HCT116 (cell line): Measurements from ENCODE around the gene NHERF2. TPM values are rescaled to one million over a fixed set of nuclear protein-coding genes. Genes with fewer than 3 reads are reported as not detected.

Experiments
- ATAC-seq: fragments of 200-7000 bp; cut with Tn5 transposase; 2 replicates; pipeline ENCODE4 v1.9.1; 2020; ENCODE audit warnings: mild to moderate bottlenecking, moderate library complexity
- BruUV-seq: library from RNA; stranded (reverse); fragments of 400-500 nt; replicated peaks from 2 replicates; lab custom pipeline; 2021; lab: Mats Ljungman, UMichigan
- CTCF ChIA-PET: fragments of 300-600 bp; sonication (Branson Sonifier 250); formaldehyde crosslinking; loops from one replicate; lab custom pipeline; 2021; ENCODE audit warnings: antibody characterized with exemption; lab: Charles Lee
- POLR2A ChIA-PET: fragments of 300-600, 350-600 bp; sonication (Branson Sonifier 250); formaldehyde crosslinking; loops from one replicate; lab custom pipeline; 2021; ENCODE audit warnings: antibody characterized with exemption; lab: Charles Lee
- RAD21 ChIA-PET, 2 experiments: fragments of 300-600 bp; sonication (Branson Sonifier 250); formaldehyde crosslinking; loops; one replicate each; lab custom pipeline; 2023; ENCODE audit warnings: low total read pairs in 2 of 2; ENCODE audit not compliant: uncharacterized antibody in 2 of 2, unreplicated experiment in 2 of 2, low non-redundant PET in 1 of 2; lab: Charles Lee
- DNase-seq: peaks from one replicate; pipeline ENCODE4 v3.0.0-alpha.2; 2010; ENCODE audit warnings: low read depth, low spot score
- H2AFZ ChIP-seq: fragments of 200-600 bp; shearing (Covaris generic), sonication (generic); 2 replicates; pipeline ENCODE4 v1.6.1; 2017; ENCODE audit warnings: low read depth, mixed run types, mixed read lengths, antibody characterized with exemption, low read length; ENCODE audit not compliant: poor library complexity, severe bottlenecking
- H3K27ac ChIP-seq: 2 replicates; pipeline ENCODE4 v1.5.1; 2012; ENCODE audit warnings: low read depth, low read length
- H3K27me3 ChIP-seq: fragments of 200-600 bp; sonication (generic); 2 replicates; pipeline ENCODE4 v1.6.1; 2016; ENCODE audit warnings: mixed run types, low read length, mixed read lengths; ENCODE audit not compliant: insufficient read depth
- H3K36me3 ChIP-seq, 2 experiments: fragments of 200-500 bp in 1 of 2; fragments of 200-600 bp in 1 of 2; sonication (Bioruptor generic) in 1 of 2; sonication (generic) in 1 of 2; 2 replicates each; pipeline versions ENCODE4 v1.5.1 to v1.6.1; 2014 to 2016; ENCODE audit warnings: low read length in 2 of 2, inconsistent platforms in 1 of 2, mixed read lengths in 1 of 2, mixed run types in 1 of 2; ENCODE audit not compliant: insufficient read depth in 2 of 2, control insufficient read depth in 1 of 2
- H3K4me1 ChIP-seq, 2 experiments: fragments of 200-600 bp in 1 of 2; sonication (generic) in 1 of 2; 2 replicates each; pipeline versions ENCODE4 v1.5.1 to v1.6.1; 2012 to 2017; ENCODE audit warnings: low read length in 2 of 2, inconsistent platforms in 1 of 2, mild to moderate bottlenecking in 1 of 2, mixed read lengths in 1 of 2, mixed run types in 1 of 2, moderate library complexity in 1 of 2; ENCODE audit not compliant: insufficient read depth in 2 of 2, control insufficient read depth in 1 of 2
- H3K4me2 ChIP-seq: fragments of 200-600 bp; sonication (generic); 2 replicates; pipeline ENCODE4 v1.6.1; 2017; ENCODE audit warnings: mixed run types, low read length, mixed read lengths
- H3K4me3 ChIP-seq, 2 experiments: fragments of 200-600 bp in 1 of 2; sonication (generic) in 1 of 2; replicated peaks in 1 of 2; 2 replicates each; pipeline ENCODE4 v1.5.1; 2011 to 2016; ENCODE audit warnings: low read length in 2 of 2, control low read depth in 1 of 2, low read depth in 1 of 2, mild to moderate bottlenecking in 1 of 2, mixed read lengths in 1 of 2, mixed run types in 1 of 2
- H3K79me2 ChIP-seq: fragments of 200-600 bp; sonication (generic); 2 replicates; pipeline ENCODE4 v1.6.1; 2017; ENCODE audit warnings: mild to moderate bottlenecking, mixed run types, low read length, moderate library complexity, mixed read lengths; ENCODE audit not compliant: insufficient read depth
- H3K9ac ChIP-seq: fragments of 200-600 bp; sonication (generic); 2 replicates; pipeline ENCODE4 v1.6.1; 2016; ENCODE audit warnings: low read length, mixed read lengths
- H3K9me2 ChIP-seq: fragments of 200-600 bp; sonication (generic), shearing (Covaris generic); 2 replicates; pipeline ENCODE4 v1.6.1; 2017; ENCODE audit warnings: mixed run types, mild to moderate bottlenecking, moderate library complexity; ENCODE audit not compliant: insufficient read depth
- H3K9me3 ChIP-seq, 2 experiments: fragments of 200-500 bp in 1 of 2; fragments of 200-600 bp in 1 of 2; sonication (Bioruptor generic) in 1 of 2; sonication (generic) in 1 of 2; 2 replicates each; pipeline ENCODE4 v1.6.1; 2014 to 2017; ENCODE audit warnings: low read length in 2 of 2, mixed read lengths in 2 of 2, inconsistent platforms in 1 of 2, low read depth in 1 of 2, mild to moderate bottlenecking in 1 of 2, mixed run types in 1 of 2, moderate library complexity in 1 of 2; ENCODE audit not compliant: control insufficient read depth in 1 of 2, insufficient read depth in 1 of 2
- H4K20me1 ChIP-seq: fragments of 200-600 bp; sonication (generic), shearing (Covaris generic); 2 replicates; pipeline ENCODE4 v1.6.1; 2017; ENCODE audit warnings: mixed run types, mild to moderate bottlenecking, moderate library complexity; ENCODE audit not compliant: insufficient read depth
- CEBPB ChIP-seq: IDR thresholded peaks from 2 replicates; pipeline ENCODE4 v1.6.1; 2012; ENCODE audit warnings: low read depth
- EGR1 ChIP-seq: IDR thresholded peaks from 2 replicates; pipeline ENCODE4 v1.6.1; 2012; ENCODE audit warnings: low read depth
- ELF1 ChIP-seq: IDR thresholded peaks from 2 replicates; pipeline ENCODE4 v1.6.1; 2012; ENCODE audit warnings: low read depth, borderline replicate concordance
- EZH2phosphoT487 ChIP-seq: fragments of 200-600 bp; IDR thresholded peaks from 2 replicates; pipeline ENCODE4 v1.6.1; 2018; ENCODE audit warnings: antibody characterized with exemption, borderline replicate concordance
- JUND ChIP-seq: IDR thresholded peaks from 2 replicates; pipeline ENCODE4 v1.6.1; 2012
- MAX ChIP-seq: IDR thresholded peaks from 2 replicates; pipeline ENCODE4 v1.6.1; 2012
- POLR2AphosphoS5 ChIP-seq: IDR thresholded peaks from 2 replicates; pipeline ENCODE4 v1.6.1; 2011; ENCODE audit warnings: mild to moderate bottlenecking, low read depth, low read length, moderate library complexity
- RAD21 ChIP-seq: IDR thresholded peaks from 2 replicates; pipeline ENCODE4 v1.6.1; 2012; ENCODE audit warnings: low read depth, mild to moderate bottlenecking
- REST ChIP-seq: IDR thresholded peaks from 2 replicates; pipeline ENCODE4 v1.6.1; 2012; ENCODE audit warnings: low read depth
- SP1 ChIP-seq: IDR thresholded peaks from 2 replicates; pipeline ENCODE4 v1.6.1; 2012; ENCODE audit warnings: low read depth
- SRF ChIP-seq: IDR thresholded peaks from 2 replicates; pipeline ENCODE4 v1.6.1; 2012; ENCODE audit warnings: low read depth
- ZNF274 ChIP-seq: fragments of 200-500 bp; sonication (Bioruptor generic); IDR thresholded peaks from 2 replicates; pipeline ENCODE4 v1.6.1; 2014; ENCODE audit warnings: mild to moderate bottlenecking, low read depth, low read length, inconsistent platforms
- intact Hi-C: fragments of 100-400 bp; cut with micrococcal nuclease; formaldehyde crosslinking; loops from 2 replicates; pipeline ENCODE4 v1.10.0; 2022
- total RNA-seq: library from RNA; stranded (reverse); gene quantifications from one replicate; pipeline ENCODE4 v1.2.1, GENCODE V29; 2021; ENCODE audit not compliant: unreplicated experiment

Gene NHERF2
- total RNA-seq, 1 experiment from 2014 or later = 58.4 TPM

GRCh38 chr16:1991948-1992703, 34.6 kb upstream of the NHERF2 start:
- peak; percentile 61 for DNase-seq
- H3K27me3 ChIP-seq = no peaks in the 10 kb centered on the region
- peak overlapping the region; percentile 27; the same call in 1 of the 2 replicates for H3K4me2 ChIP-seq
- peaks cover 11 to 34% of the 10 kb centered on the region in 2 experiments; a peak in 3 of 4 replicates for H3K4me1 ChIP-seq
- CTCF ChIA-PET = interaction anchor here (1.6 kb wide), 1 partner anchor 12 kb away, joined by 9 read pairs; no protein-coding TSS in a partner anchor
- H4K20me1 ChIP-seq = no peaks in the 10 kb centered on the region
- H2AFZ ChIP-seq = no peak overlapping the region
- no peak overlapping the region for H3K9ac ChIP-seq
- H3K27ac ChIP-seq = peak overlapping the region; percentile 43; the same call in 1 of the 2 replicates
- POLR2A ChIA-PET = no interaction called here
- intact Hi-C loops = no loop called here
- no TSS peak for BruUV-seq
- no peaks in the 10 kb centered on the region for H3K9me2 ChIP-seq
- RAD21 ChIA-PET = no interaction called here
- no peaks in the 10 kb centered on the region for H3K9me3 ChIP-seq
- H3K4me3 ChIP-seq = no peak overlapping the region
- peaks cover 0 to under 1% of the 10 kb centered on the region in 2 experiments; a peak in 2 of 4 replicates for H3K36me3 ChIP-seq
- ATAC-seq = peak; percentile 75
- TF ChIP-seq MAX = peak; percentile 68
- TF ChIP-seq RAD21 = no peak
- no peaks in the 10 kb centered on the region for H3K79me2 ChIP-seq

GRCh38 chr16:1992704-1993317, 33.9 kb upstream of the NHERF2 start:
- TF ChIP-seq ZNF274 (no peak), ELF1 (no peak), SP1 (no peak), REST (no peak), JUND (no peak), EGR1 (no peak), CEBPB (no peak), RAD21 (no peak), POLR2AphosphoS5 (no peak), SRF (no peak), EZH2phosphoT487 (no peak)
- ATAC-seq = no peak
- peaks cover 2 to 7% of the 10 kb centered on the region in 2 experiments; a peak in 3 of 4 replicates for H3K36me3 ChIP-seq
- BruUV-seq = no TSS peak
- H4K20me1 ChIP-seq = no peaks in the 10 kb centered on the region
- no peaks in the 10 kb centered on the region for H3K9me3 ChIP-seq
- DNase-seq = no peak
- intact Hi-C loops = no loop called here
- ChIA-PET POLR2A (no interaction called here), RAD21 (no interaction called here), CTCF (interaction anchor here (1.6 kb wide), 1 partner anchor 11 kb away, joined by 9 read pairs; no protein-coding TSS in a partner anchor)
- no peaks in the 10 kb centered on the region for H3K79me2 ChIP-seq
- no peak overlapping the region for H3K9ac ChIP-seq
- H3K4me3 ChIP-seq = no peak overlapping the region
- no peaks in the 10 kb centered on the region for H3K27me3 ChIP-seq
- H2AFZ ChIP-seq = no peak overlapping the region
- H3K4me2 ChIP-seq = no peak overlapping the region
- peaks cover 11 to 34% of the 10 kb centered on the region in 2 experiments; a peak in 3 of 4 replicates for H3K4me1 ChIP-seq
- peak overlapping the region; percentile 43; the same call in 1 of the 2 replicates for H3K27ac ChIP-seq
- H3K9me2 ChIP-seq = no peaks in the 10 kb centered on the region
